ENCODE measurements around the gene AMOTL1. TPM values are rescaled to one million over a fixed set of nuclear protein-coding genes. Genes with fewer than 3 reads are reported as not detected.

The AMOTL1 gene
- total RNA-seq, 1 donor, result 64.7 TPM

DNA sequence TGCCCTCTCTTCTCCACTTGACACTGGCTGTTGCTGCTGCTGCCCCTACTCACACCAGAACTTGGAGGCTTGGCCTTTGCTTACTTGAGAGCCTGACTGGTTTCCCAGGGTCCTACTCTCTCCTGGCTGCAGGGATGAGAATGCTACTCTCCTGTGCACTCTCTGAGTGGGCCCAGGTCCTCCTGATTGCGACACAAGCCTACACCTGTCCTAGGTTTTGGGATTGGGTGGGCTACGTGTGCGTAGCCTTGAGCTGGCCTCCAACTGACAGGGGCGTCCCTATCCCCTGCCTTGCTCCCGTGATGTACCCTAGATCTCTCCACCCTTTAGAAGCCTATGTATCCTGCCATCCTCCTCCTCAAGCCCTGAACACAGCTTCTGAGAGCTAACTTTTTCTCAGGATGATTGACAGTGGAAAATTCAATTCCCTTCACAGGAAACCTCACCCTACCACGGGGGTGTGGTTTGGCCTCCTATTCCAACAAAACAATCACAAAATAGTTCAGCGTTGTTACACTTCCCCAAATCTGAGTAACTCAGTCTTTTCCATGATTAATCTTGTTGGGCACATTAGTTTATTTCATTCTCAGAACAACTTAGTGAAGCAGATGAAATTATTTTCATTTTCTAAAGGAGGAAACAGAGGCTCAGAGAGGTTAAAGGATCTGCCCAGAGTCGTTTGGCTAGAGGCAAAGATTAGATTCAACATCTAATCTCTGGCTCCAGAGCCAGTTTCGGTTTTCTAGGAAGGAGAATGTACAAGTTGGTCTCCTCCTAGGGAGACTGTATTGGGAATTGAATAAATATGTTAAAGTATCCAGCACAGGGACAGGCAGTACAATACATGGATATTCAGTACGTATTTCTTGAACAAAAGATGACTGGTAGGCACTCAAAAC lies 17.6 kb upstream of the AMOTL1 start:
- no peak overlapping the region for H3K4me3 ChIP-seq (ENCODE audit: low read depth, low read length)
- TF ChIP-seq, protein P1, sequence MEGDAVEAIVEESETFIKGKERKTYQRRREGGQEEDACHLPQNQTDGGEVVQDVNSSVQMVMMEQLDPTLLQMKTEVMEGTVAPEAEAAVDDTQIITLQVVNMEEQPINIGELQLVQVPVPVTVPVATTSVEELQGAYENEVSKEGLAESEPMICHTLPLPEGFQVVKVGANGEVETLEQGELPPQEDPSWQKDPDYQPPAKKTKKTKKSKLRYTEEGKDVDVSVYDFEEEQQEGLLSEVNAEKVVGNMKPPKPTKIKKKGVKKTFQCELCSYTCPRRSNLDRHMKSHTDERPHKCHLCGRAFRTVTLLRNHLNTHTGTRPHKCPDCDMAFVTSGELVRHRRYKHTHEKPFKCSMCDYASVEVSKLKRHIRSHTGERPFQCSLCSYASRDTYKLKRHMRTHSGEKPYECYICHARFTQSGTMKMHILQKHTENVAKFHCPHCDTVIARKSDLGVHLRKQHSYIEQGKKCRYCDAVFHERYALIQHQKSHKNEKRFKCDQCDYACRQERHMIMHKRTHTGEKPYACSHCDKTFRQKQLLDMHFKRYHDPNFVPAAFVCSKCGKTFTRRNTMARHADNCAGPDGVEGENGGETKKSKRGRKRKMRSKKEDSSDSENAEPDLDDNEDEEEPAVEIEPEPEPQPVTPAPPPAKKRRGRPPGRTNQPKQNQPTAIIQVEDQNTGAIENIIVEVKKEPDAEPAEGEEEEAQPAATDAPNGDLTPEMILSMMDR (IDR thresholded peaks at IDR 0.05; ENCODE audit: insufficient read depth, low read length), result no peak
- DNase-seq (ENCODE audit: low read depth), result no peak

GRCh38 chr11:94751218-94751609 lies 16.9 kb upstream of the AMOTL1 start:
- no peak overlapping the region for H3K4me3 ChIP-seq (ENCODE audit: low read depth, low read length)
- DNase-seq (ENCODE audit: low read depth), result no peak
- TF ChIP-seq, protein P1 (IDR thresholded peaks at IDR 0.05; ENCODE audit: insufficient read depth, low read length), result no peak

GRCh38 chr11:94751786-94752185 lies 16.4 kb upstream of the AMOTL1 start:
- H3K4me3 ChIP-seq (ENCODE audit: low read depth, low read length), result no peak overlapping the region
- DNase-seq (ENCODE audit: low read depth), result no peak
- TF ChIP-seq, protein P1 (IDR thresholded peaks at IDR 0.05; ENCODE audit: insufficient read depth, low read length), result no peak

DNA sequence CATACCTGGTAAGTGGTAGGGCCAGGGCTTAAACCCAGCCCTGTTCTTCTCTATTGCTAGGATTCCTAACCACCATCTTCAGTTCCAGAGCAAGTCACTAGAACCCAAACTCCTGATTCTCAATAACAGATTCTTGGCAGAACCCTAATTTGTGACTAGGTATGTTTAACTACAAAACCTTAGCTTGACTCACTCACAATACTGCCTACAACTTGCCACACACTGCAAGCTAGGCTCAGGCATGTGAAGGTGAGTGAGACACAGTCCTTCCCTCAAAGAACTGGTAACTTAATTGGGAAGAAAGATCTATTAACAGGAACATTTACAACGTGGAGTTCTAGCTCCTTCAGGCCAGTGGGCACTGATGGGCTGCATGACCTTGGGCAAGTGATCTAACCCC lies 14.5 kb upstream of the AMOTL1 start:
- no peak overlapping the region for H3K4me3 ChIP-seq (ENCODE audit: low read depth, low read length)
- TF ChIP-seq, protein P1 (IDR thresholded peaks at IDR 0.05; ENCODE audit: insufficient read depth, low read length), result no peak
- no peak for DNase-seq (ENCODE audit: low read depth)

DNA sequence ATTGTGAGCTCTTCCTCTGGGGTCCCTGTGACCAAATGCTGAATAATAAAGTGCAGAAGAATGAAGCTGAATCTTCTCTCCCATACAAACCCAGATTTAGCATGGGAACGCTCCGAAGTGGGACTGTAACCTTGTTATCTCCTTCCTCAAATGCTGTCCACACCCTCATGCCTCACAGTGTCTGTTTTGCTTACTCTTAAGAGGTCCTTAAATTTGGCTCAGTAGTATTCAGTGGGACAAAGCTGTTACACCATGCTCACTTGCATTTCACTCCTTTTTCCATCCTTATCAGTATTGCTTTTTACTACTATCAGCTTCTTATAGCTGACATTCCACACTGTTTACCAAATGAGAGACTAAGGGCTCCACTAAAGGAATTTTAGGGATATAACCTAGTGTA lies 13.8 kb upstream of the AMOTL1 start:
- TF ChIP-seq, protein P1 (IDR thresholded peaks at IDR 0.05; ENCODE audit: insufficient read depth, low read length), result no peak
- no peak for DNase-seq (ENCODE audit: low read depth)
- H3K4me3 ChIP-seq (ENCODE audit: low read depth, low read length), result no peak overlapping the region

GRCh38 chr11:94754819-94755218 lies 13.3 kb upstream of the AMOTL1 start:
- TF ChIP-seq, protein P1 (IDR thresholded peaks at IDR 0.05; ENCODE audit: insufficient read depth, low read length), result no peak
- DNase-seq (ENCODE audit: low read depth), result no peak
- no peak overlapping the region for H3K4me3 ChIP-seq (ENCODE audit: low read depth, low read length)

All from fibroblast of the aortic adventitia (primary cell).